ENCODE results near the gene KCNK1.

DNA sequence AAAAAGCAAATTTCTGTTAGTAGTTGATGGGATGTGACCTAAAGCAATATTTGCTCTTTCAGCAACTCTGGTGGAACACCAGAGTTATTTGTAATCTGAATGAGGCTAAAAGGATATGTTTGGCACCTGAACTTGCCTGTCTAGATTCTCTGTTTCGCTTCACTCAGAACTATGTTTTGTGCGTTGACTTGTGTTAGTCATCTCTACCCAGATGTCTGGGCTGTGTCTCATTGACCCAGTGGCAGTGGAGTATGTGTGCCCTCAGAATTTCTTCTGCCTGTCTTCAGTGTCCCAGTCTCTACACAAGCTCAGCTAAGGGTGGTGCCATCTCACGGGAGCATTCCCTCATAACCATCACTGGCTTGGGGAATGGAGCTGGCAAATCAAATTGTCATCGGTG lies 13.9 kb downstream of the KCNK1 start:
- no peak for TF ChIP-seq CTCF (IDR thresholded peaks at IDR 0.05 in 4 of 5, conservative IDR thresholded peaks at IDR 0.05 in 1 of 5)
- no peak for TF ChIP-seq POLR2A (IDR thresholded peaks at IDR 0.05)
